Mammary epithelial cell (primary cell): ENCODE measurements around the gene HMGXB4.

Experiments used
- EZH2 ChIP-seq: IDR thresholded peaks from 2 replicates; pipeline ENCODE4 v1.6.1; 2012; ENCODE audit warnings: low read length, inconsistent platforms, borderline replicate concordance
- TF ChIP-seq, protein P1 (sequence below), 2 donors: IDR thresholded peaks in 1 of 2; conservative IDR thresholded peaks in 1 of 2; 2 replicates each; pipeline ENCODE4 v1.5.1; 2011 to 2012; ENCODE audit warnings: inconsistent platforms in 2 of 2, low read length in 2 of 2, mild to moderate bottlenecking in 2 of 2, control low read depth in 1 of 2, low read depth in 1 of 2; ENCODE audit not compliant: insufficient read depth in 1 of 2; ENCODE audit errors: extremely low read depth in 1 of 2

DNA sequence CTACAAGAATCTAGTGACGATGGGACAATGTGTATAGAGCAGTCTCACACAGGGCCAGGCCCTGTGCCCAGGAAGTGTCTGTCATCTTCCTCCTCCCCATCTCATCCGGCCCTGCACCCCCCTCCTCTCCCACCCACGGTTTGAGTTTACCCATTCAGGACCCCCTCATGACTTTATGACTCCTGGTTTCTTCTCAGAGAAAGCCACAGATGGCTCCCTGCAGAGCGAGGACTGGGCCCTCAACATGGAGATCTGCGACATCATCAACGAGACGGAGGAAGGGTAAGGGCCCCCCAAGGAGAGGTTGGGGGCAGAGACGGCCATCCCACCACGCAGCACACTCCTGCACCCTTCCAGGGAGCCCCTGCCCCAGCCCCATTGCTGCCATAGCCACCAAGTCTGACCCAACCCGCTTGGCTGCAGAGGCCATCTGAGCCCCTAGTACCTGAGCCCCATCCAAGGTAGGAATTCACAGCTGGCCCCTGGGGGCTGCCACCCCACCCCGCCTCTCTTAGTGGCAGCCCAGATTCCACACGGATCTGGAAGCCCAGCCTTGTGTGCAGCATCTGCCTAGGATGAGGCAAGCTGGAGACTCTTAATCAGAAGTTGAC is 60.5 kb downstream of the HMGXB4 start:
- TF ChIP-seq, protein P1, sequence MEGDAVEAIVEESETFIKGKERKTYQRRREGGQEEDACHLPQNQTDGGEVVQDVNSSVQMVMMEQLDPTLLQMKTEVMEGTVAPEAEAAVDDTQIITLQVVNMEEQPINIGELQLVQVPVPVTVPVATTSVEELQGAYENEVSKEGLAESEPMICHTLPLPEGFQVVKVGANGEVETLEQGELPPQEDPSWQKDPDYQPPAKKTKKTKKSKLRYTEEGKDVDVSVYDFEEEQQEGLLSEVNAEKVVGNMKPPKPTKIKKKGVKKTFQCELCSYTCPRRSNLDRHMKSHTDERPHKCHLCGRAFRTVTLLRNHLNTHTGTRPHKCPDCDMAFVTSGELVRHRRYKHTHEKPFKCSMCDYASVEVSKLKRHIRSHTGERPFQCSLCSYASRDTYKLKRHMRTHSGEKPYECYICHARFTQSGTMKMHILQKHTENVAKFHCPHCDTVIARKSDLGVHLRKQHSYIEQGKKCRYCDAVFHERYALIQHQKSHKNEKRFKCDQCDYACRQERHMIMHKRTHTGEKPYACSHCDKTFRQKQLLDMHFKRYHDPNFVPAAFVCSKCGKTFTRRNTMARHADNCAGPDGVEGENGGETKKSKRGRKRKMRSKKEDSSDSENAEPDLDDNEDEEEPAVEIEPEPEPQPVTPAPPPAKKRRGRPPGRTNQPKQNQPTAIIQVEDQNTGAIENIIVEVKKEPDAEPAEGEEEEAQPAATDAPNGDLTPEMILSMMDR (conservative IDR thresholded peaks at IDR 0.05 in 1 of 2, IDR thresholded peaks at IDR 0.05 in 1 of 2; ENCODE audit: extremely low read depth in 1 of 2, insufficient read depth in 1 of 2, low read depth in 1 of 2, low read length in 2 of 2): no peak
- TF ChIP-seq EZH2: no peak
